HEK293 (cell line): ENCODE data around the gene PTPRO.

Source experiments
- HOXA7 ChIP-seq: sonication (generic); formaldehyde crosslinking; IDR thresholded peaks from 2 replicates; pipeline ENCODE4 v1.8.1; 2022; ENCODE audit warnings: missing genetic modification reagents, borderline replicate concordance
- REST ChIP-seq: fragments of 450-650 bp; formaldehyde crosslinking; IDR thresholded peaks from 2 replicates; pipeline ENCODE4 v1.5.1; 2016; ENCODE audit warnings: missing biosample characterization, missing genetic modification characterization
- ZBTB17 ChIP-seq: fragments of 450-650 bp; formaldehyde crosslinking; IDR thresholded peaks from 2 replicates; pipeline ENCODE4 v1.5.1; 2016; ENCODE audit warnings: missing biosample characterization, missing genetic modification characterization
- ZNF10 ChIP-seq: fragments of 450-650 bp; formaldehyde crosslinking; IDR thresholded peaks from 2 replicates; pipeline ENCODE4 v1.5.1; 2017; ENCODE audit warnings: missing biosample characterization, missing genetic modification characterization
- ZNF121 ChIP-seq: fragments of 450-650 bp; formaldehyde crosslinking; IDR thresholded peaks from 2 replicates; pipeline ENCODE4 v1.5.1; 2016; ENCODE audit warnings: missing biosample characterization, missing genetic modification characterization
- ZNF19 ChIP-seq: fragments of 450-650 bp; formaldehyde crosslinking; IDR thresholded peaks from 2 replicates; pipeline ENCODE4; 2016; ENCODE audit warnings: missing biosample characterization, missing genetic modification characterization, low read depth
- ZNF202 ChIP-seq: fragments of 450-650 bp; formaldehyde crosslinking; IDR thresholded peaks from 2 replicates; pipeline ENCODE4 v1.5.1; 2016; ENCODE audit warnings: missing biosample characterization, missing genetic modification characterization, borderline replicate concordance
- ZNF311 ChIP-seq: fragments of 450-650 bp; formaldehyde crosslinking; IDR thresholded peaks from 2 replicates; pipeline ENCODE4 v1.5.1; 2017; ENCODE audit warnings: missing biosample characterization, missing genetic modification characterization, borderline replicate concordance
- ZNF544 ChIP-seq: fragments of 450-650 bp; formaldehyde crosslinking; IDR thresholded peaks from 2 replicates; pipeline ENCODE4 v1.5.0; 2017; ENCODE audit warnings: missing biosample characterization, missing genetic modification characterization
- ZNF549 ChIP-seq: fragments of 450-650 bp; IDR thresholded peaks from 2 replicates; pipeline ENCODE4 v1.5.1; 2018; ENCODE audit warnings: missing biosample characterization, missing genetic modification characterization, mild to moderate bottlenecking, inconsistent platforms, moderate library complexity
- ZNF707 ChIP-seq: fragments of 450-650 bp; formaldehyde crosslinking; IDR thresholded peaks from 2 replicates; pipeline ENCODE4 v1.5.1; 2016; ENCODE audit warnings: missing biosample characterization, missing genetic modification characterization
- ZNF768 ChIP-seq: fragments of 450-650 bp; formaldehyde crosslinking; IDR thresholded peaks from 2 replicates; pipeline ENCODE4 v1.5.1; 2018; ENCODE audit warnings: missing biosample characterization, mild to moderate bottlenecking, missing genetic modification characterization
- ZSCAN16 ChIP-seq: fragments of 450-650 bp; formaldehyde crosslinking; IDR thresholded peaks from 2 replicates; pipeline ENCODE4 v1.5.1; 2016; ENCODE audit warnings: missing biosample characterization, missing genetic modification characterization
- TF ChIP-seq, protein P1 (sequence below): fragments of 450-650 bp; formaldehyde crosslinking; IDR thresholded peaks from 2 replicates; pipeline ENCODE4 v1.5.1; 2016; ENCODE audit warnings: missing biosample characterization, missing genetic modification characterization

GRCh38 chr12:15477761-15478160 lies 155.5 kb downstream of the PTPRO start:
- TF ChIP-seq, protein P1, sequence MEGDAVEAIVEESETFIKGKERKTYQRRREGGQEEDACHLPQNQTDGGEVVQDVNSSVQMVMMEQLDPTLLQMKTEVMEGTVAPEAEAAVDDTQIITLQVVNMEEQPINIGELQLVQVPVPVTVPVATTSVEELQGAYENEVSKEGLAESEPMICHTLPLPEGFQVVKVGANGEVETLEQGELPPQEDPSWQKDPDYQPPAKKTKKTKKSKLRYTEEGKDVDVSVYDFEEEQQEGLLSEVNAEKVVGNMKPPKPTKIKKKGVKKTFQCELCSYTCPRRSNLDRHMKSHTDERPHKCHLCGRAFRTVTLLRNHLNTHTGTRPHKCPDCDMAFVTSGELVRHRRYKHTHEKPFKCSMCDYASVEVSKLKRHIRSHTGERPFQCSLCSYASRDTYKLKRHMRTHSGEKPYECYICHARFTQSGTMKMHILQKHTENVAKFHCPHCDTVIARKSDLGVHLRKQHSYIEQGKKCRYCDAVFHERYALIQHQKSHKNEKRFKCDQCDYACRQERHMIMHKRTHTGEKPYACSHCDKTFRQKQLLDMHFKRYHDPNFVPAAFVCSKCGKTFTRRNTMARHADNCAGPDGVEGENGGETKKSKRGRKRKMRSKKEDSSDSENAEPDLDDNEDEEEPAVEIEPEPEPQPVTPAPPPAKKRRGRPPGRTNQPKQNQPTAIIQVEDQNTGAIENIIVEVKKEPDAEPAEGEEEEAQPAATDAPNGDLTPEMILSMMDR (tag by site-specific recombination), result no peak
- no peak for TF ChIP-seq ZNF121 (tag by site-specific recombination)
- TF ChIP-seq ZSCAN16 (tag by site-specific recombination), result no peak
- no peak for TF ChIP-seq HOXA7 (CRISPR knock-in tag)
- no peak for TF ChIP-seq ZNF19 (tag by site-specific recombination)
- no peak for TF ChIP-seq ZNF549 (tag by site-specific recombination)
- TF ChIP-seq ZNF544 (tag by site-specific recombination), result no peak
- TF ChIP-seq ZBTB17 (tag by site-specific recombination), result no peak
- TF ChIP-seq ZNF202 (tag by site-specific recombination), result no peak
- no peak for TF ChIP-seq ZNF10 (tag by site-specific recombination)
- TF ChIP-seq ZNF311 (tag by site-specific recombination), result no peak
- no peak for TF ChIP-seq REST (tag by site-specific recombination)
- no peak for TF ChIP-seq ZNF768 (tag by site-specific recombination)
- TF ChIP-seq ZNF707 (tag by site-specific recombination), result no peak
